NCI-H526 treated with DMSO at 0.1 percent for 48 hours (cell line): ENCODE measurements around the gene ATP10B.

Source experiments
- DNase-seq: peaks from one replicate; lab custom pipeline; 2025; lab: John Stamatoyannopoulos, UW

Gene ATP10B

DNA sequence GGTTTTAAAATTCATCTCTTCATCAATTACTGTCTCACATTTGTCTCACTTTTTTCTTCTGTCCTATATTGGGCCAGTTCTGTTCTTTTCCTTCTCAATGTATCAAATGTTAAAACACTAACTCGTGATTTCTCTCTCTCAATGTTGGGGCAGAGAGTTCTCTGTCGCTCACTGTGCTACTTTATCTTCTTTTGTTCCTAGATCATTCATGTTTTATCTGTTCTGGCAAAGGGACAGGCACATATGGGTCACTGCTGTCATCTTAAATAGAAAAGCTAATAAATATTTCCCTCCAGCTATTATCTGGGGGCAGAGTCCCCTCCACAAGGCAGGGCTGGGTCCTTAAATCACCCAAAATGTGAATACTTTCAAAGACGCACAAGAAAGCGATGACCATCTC, 216.3 kb downstream of the ATP10B start:
- DNase-seq: no peak

GRCh38 chr5:160635046-160635445, 217.0 kb downstream of the ATP10B start:
- DNase-seq: no peak

DNA sequence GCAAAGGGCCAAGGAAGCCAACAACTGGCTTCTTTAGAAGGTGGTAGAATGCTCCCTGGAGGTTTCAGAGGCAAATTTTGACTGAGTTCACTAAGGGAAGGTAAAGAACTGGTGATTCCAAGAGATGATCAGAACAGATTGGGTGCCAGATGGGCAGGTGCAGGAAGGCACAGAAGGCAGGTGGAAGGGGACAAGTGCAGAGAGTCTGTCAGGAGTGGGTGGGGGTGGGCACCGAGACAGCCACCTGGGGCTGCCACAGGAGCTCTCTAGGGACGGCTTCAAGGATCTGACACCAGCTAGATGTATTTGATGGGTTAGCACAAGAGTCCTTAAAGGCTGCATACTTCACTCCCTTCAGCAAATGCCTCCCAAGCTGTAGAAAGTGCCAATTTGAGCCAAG, 223.0 kb downstream of the ATP10B start:
- no peak for DNase-seq

GRCh38 chr5:160628619-160628968, 223.4 kb downstream of the ATP10B start:
- no peak for DNase-seq

- DNase-seq: no peak
These were observed 223.9 kb downstream of the ATP10B start for GRCh38 chr5:160627921-160628618.

DNA sequence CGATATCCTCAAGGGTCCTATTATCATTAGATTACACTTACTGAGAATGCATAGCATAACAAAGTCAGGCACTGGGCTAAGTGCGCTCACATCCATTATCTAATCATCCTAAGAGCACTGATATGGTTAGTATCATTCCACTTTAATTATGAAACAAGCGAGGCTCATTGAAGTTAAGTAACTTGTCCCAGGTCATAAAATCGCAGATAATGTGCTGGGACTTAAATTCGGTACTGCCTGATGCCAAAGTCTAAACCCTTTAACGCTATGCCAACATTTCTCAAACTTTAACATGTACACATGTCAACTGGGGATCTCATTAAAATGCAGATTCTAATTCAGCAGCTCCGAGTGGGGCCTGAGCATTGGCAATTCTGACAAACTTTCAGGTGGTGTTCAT, 225.7 kb downstream of the ATP10B start:
- DNase-seq: no peak

GRCh38 chr5:160621526-160621925, 230.5 kb downstream of the ATP10B start:
- DNase-seq: no peak

DNA sequence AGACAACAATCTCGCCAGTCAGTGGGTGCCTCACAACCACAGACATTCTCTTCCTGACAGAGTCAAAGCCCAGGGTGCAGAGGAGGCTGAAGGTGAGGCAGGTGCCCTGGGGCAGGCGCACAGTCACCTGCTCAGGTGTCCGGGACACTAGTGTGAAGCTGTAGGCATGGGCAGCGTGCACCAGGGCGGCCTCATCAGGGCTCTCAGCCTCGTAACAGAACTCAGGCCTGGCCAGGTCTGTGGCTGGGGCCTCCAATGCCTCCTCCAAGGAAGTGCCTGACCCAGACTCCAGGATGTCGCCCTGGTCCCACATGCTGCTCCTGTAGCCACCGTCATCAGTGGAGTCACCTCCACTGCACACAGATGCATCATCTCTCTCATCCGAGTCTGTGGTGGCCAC, 231.6 kb downstream of the ATP10B start:
- DNase-seq: no peak

DNA sequence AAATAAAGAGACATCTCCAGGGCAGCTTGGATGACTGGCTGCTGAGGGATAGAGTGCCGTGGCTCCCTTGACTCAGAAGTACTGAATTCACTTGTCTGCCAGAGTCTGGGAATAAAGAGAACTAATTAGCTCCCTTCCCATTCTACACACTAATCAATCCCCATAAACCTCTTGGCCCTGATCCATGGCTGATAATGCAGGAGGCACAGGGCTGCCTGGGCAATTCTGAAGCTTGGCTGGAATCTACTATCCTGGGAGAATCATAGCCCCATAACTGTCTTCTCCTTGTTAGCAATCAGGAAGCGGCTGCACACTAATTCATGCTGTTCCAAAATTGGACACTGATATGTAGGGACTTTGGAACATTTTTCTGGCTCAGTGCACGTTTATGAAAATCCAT, 232.6 kb downstream of the ATP10B start:
- no peak for DNase-seq

DNA sequence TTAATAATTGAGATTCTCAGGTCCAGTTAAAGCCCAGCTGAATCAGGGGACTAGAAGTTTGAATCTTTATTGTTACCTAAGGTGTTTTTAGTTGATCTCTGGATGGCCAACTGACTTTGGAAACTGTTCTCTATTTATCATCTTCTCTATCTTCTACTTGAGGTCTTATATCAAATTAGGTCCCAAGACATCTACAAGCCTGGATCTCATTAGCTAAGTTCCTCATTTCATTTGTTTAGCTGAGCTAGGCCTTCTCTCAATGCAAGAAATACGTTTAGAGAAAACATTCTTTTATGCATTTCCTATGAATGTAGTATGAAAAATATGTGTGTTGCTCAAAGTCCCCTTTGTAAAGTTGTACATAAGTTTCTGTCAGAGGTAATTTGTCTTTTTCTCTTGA, 233.7 kb downstream of the ATP10B start:
- DNase-seq: no peak

GRCh38 chr5:160616712-160617497, 235.1 kb downstream of the ATP10B start:
- no peak for DNase-seq

- DNase-seq: no peak
These were observed 237.9 kb downstream of the ATP10B start for GRCh38 chr5:160614136-160614535.

GRCh38 chr5:160605266-160605665, 246.7 kb downstream of the ATP10B start:
- DNase-seq: no peak

- DNase-seq: no peak
These were observed 247.5 kb downstream of the ATP10B start for GRCh38 chr5:160604484-160604883.

GRCh38 chr5:160602744-160603143, 249.3 kb downstream of the ATP10B start:
- no peak for DNase-seq

DNA sequence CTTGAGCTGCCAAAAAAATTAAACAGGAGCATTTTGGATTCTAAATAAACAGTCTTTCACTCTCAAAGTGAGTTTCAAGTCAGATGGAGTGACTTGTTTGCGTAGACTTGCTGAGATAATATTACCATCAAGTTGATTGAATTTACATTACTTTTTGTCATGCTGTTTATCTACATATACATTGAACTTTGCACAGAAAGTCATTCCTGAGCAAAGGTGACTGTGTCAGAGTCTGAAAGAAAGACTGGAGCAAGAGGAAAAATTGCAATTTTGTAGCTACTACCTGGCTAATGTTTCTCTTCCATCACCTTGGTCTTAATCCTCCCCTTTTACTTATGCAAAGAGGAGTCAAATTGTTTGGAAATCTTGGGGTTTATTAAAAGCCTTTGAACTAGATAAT, 251.0 kb downstream of the ATP10B start:
- no peak for DNase-seq

DNA sequence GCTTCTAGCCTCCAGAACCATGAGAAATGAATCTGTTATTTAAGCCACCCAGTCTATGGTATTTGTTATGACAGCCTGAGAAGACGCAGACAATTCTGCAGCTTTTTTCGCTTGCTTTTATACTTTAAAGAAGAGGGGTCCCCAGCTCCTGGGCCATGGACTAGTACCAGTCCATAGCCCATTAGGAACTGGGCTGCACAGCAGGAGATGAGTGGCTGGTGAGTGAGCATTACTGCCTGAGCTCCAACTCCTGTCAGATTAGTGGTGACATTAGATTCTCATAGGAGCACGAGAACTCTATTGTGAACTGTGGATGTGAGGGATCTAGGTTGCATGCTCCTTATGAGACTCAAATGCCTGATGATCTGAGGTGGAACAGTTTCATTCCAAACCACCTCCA, 278.7 kb downstream of the ATP10B start:
- DNase-seq: no peak

DNA sequence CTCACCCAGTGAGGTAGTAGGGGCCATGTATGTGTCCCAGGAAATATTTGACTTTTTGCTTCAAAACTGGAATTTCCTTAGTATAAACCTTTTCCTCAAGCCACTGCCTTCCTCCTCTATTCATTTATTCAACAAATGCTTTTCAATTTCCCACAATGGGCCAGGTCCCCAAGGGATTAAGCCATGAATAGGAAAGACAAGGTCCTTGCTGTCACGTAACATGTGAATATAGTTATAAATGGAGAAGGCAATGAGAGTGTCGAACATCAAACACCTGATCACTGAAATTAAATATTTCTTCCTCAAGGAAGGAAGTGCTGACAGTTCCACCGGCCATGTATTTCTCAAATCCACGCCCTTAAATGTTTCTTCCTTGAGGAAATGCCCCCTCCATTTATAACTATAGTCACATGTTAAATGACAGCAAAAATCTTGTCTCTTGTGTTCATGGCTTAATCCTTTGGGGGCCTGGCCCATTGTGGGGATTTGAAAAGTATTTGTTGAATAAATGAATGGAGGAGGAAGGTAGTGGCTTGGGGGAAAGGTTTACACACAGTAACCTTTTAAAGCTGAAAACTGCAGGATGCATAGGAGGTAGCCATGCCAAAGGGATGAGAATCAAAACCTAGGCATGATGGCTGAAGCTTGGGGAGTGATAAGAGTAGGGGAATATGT, 284.8 kb downstream of the ATP10B start:
- no peak for DNase-seq

GRCh38 chr5:160565376-160565775, 286.6 kb downstream of the ATP10B start:
- no peak for DNase-seq

DNA sequence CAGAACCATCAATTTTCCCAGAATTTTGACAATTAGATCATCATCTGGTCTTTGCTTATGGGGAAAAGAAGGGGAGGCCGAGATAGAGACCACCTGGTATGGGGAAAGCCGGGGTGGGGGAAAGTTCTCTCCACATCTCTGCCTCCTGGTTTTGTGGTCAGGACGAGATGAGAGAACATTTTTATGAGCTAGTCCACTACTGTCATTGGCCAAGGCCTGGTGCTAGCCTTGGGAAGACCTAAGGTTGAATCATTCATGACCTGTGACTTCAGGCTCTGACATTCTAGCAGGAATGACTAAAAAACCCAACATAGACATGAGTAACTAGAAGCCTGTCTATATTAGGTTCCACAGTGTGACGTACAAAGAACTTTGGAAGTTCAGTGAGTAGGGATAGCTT, 295.2 kb downstream of the ATP10B start:
- no peak for DNase-seq

DNA sequence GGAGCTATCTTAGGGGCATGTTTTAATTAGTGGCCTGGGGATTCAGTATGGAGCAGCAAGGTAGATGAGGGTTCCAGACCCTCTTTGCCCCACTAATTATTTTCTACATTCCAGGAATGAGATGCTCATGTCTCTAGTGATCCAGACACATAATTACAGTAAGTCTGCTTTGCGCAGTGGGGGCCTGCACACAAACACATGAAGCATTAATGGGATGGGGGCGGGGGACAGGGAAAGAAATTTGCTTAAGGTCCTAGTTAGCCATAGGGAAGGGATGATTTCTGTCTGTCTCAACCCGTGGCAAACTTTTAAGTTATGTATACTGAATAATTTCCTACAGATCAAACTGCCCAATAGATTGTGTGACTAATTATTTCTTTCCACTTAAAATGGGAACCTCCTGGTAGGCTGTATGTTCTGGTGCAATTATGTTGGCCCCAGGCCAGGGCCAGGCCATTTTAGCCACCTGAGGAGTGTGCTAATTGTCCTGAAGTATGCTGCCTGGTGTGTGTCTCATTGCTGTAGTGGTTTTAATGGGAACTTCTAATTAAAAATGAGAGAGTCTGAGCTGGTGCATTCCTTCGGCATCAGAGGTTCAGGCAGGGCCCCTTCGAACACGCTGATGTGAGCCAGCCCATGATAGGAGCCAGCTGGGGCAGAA, 295.9 kb downstream of the ATP10B start:
- DNase-seq: no peak

DNA sequence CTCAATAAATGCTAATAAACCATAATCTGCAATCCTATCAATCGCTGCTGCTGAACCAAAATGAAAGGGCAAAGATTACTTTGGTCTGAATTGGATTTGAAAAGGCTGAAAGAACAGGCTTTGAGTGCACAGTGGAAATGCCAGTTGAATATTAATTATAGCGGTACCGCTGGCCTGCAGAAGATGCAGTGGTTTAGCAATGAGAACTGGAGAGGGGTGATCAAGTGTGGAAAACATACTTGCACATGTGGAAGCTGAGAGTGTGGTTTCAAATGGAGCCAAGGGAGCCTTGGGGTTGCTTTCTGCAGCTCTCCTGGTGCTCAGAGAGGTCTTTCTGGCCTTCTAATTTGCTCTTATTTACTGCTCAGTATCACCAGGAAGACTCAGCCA, 296.4 kb downstream of the ATP10B start:
- no peak for DNase-seq

GRCh38 chr5:160550075-160550474, 301.9 kb downstream of the ATP10B start:
- no peak for DNase-seq
